ENCODE measurements around the gene POLDIP2. TPM values are rescaled to one million over a fixed set of nuclear protein-coding genes. Genes with fewer than 3 reads are reported as not detected.

The POLDIP2 gene
- total and polyA plus RNA-seq, 2 donors (not counting 3 experiments of a cell fraction or from before 2014, with no cell fraction given), result 82.6 to 85.2 TPM

- Histone ChIP-seq H3K4me1 (ENCODE audit: control insufficient read depth, extremely low read depth, insufficient read depth, low read length) (peaks cover 14% of the 10 kb centered on the region), H3K4me2 (ENCODE audit: insufficient read depth, low read length) (peak overlapping the region; percentile 32), H3K27me3 (ENCODE audit: control insufficient read depth in 2 of 2, insufficient read depth in 2 of 2, low read length in 2 of 2) (peaks cover 15 to 17% of the 10 kb centered on the region in 2 experiments), H3K27ac (ENCODE audit: insufficient read depth, low read depth, low read length) (no peak overlapping the region), H3K4me3 (replicated peaks in 1 of 3; ENCODE audit: insufficient read depth in 1 of 3, low read depth in 1 of 3, low read length in 3 of 3) (peak overlapping the region in 1 of 3 experiments; percentile 38), H3K9me3 (replicated peaks; ENCODE audit: control insufficient read depth, insufficient read depth, low read length) (no peaks in the 10 kb centered on the region), H3K36me3 (ENCODE audit: control insufficient read depth in 2 of 2, extremely low read depth in 1 of 2, insufficient read depth in 2 of 2, low read length in 2 of 2) (peaks cover 0 to 2% of the 10 kb centered on the region in 2 experiments), H4K20me1 (replicated peaks; ENCODE audit: control insufficient read depth, extremely low read depth, insufficient read depth, low read length) (no peaks in the 10 kb centered on the region), H2AFZ (ENCODE audit: low read depth, low read length) (peak overlapping the region; percentile 53), H3K9me1 (replicated peaks; ENCODE audit: control insufficient read depth, extremely low read depth, insufficient read depth, low read length) (no peaks in the 10 kb centered on the region), H3K79me2 (ENCODE audit: control insufficient read depth, insufficient read depth, low read length) (no peaks in the 10 kb centered on the region), H3K9ac (replicated peaks; ENCODE audit: extremely low read depth, insufficient read depth, low read length) (no peak overlapping the region)
- TF ChIP-seq CTCF (IDR thresholded peaks at IDR 0.05; ENCODE audit: extremely low read depth in 1 of 2, insufficient read depth in 1 of 2, low read depth in 1 of 2, low read length in 2 of 2) (no peak), MAX (IDR thresholded peaks at IDR 0.05; ENCODE audit: insufficient read depth, insufficient read length) (no peak), JUN (IDR thresholded peaks at IDR 0.05; ENCODE audit: borderline replicate concordance, insufficient read depth, insufficient read length, low read depth) (no peak), GATA2 (IDR thresholded peaks at IDR 0.05; ENCODE audit: insufficient read depth, insufficient read length, low read depth, low read length) (no peak), FOS (IDR thresholded peaks at IDR 0.05; ENCODE audit: borderline replicate concordance, insufficient read depth, low read length) (no peak), POLR2A (IDR thresholded peaks at IDR 0.05; ENCODE audit: low read depth, low read length) (no peak), EZH2 (IDR thresholded peaks at IDR 0.05; ENCODE audit: borderline replicate concordance, low read depth, low read length, severe bottlenecking) (no peak), MYC (IDR thresholded peaks at IDR 0.05; ENCODE audit: low read depth, low read length) (no peak), POLR2AphosphoS5 (IDR thresholded peaks at IDR 0.05; ENCODE audit: insufficient read depth, low read depth, low read length) (no peak)
- no TSS peak for BruUV-seq (replicated peaks)
- dilution Hi-C loops (cut with MboI; ENCODE audit: extremely low pct_ligation_motif_present, low sequenced_read_pairs) (no loop called here), intact Hi-C loops (cut with micrococcal nuclease) (no loop called here)
- FAIRE-seq, result no peak
- no peak for DNase-seq (ENCODE audit: low read depth, low spot score)
- POLR2A ChIA-PET, result no interaction called here
- CTCF ChIA-PET, result interaction anchor here (0.8 to 2.7 kb wide), 4 partner anchors 32 to 52 kb away, joined by 3 to 11 read pairs (median 4); partner anchors contain the start of gene TNFAIP1
These were observed 27.7 kb upstream of the POLDIP2 start for GRCh38 chr17:28385037-28385400.

Data from endothelial cell of umbilical vein (primary cell).